Measurements from ENCODE around the gene MACROD1.
A peak's percentile ranks its signal among the peaks of the same experiment; 100 is the strongest.

The MACROD1 gene

GRCh38 chr11:64092761-64093136, 73.2 kb downstream of the MACROD1 start:
- no peak for DNase-seq (ENCODE audit: low spot score)

- DNase-seq (ENCODE audit: low spot score) = no peak
Measured at GRCh38 chr11:64092111-64092760, 73.7 kb downstream of the MACROD1 start.

GRCh38 chr11:64090806-64091516, 75.0 kb downstream of the MACROD1 start:
- DNase-seq (ENCODE audit: low spot score) = peak; percentile 63

- no peak for DNase-seq (ENCODE audit: low spot score)
Measured at GRCh38 chr11:64089915-64090805, 75.8 kb downstream of the MACROD1 start.

GRCh38 chr11:64089493-64089892, 76.4 kb downstream of the MACROD1 start:
- DNase-seq (ENCODE audit: low spot score) = no peak

GRCh38 chr11:64089027-64089360, 76.9 kb downstream of the MACROD1 start:
- no peak for DNase-seq (ENCODE audit: low spot score)

- no peak for DNase-seq (ENCODE audit: low spot score)
Measured at GRCh38 chr11:64088162-64089026, 77.5 kb downstream of the MACROD1 start.

- peak; percentile 57 for DNase-seq (ENCODE audit: low spot score)
Measured at GRCh38 chr11:64086258-64087123, 79.4 kb downstream of the MACROD1 start.

GRCh38 chr11:64085906-64086257, 80.0 kb downstream of the MACROD1 start:
- no peak for DNase-seq (ENCODE audit: low spot score)

GRCh38 chr11:64084951-64085710, 80.8 kb downstream of the MACROD1 start:
- DNase-seq (ENCODE audit: low spot score) = no peak

GRCh38 chr11:64084146-64084950, 81.6 kb downstream of the MACROD1 start:
- DNase-seq (ENCODE audit: low spot score) = no peak

- no peak for DNase-seq (ENCODE audit: low spot score)
Measured at GRCh38 chr11:64083398-64084080, 82.4 kb downstream of the MACROD1 start.

- no peak for DNase-seq (ENCODE audit: low spot score)
Measured at GRCh38 chr11:64081745-64082442, 84.0 kb downstream of the MACROD1 start.

- no peak for DNase-seq (ENCODE audit: low spot score)
Measured at GRCh38 chr11:64080390-64080789, 85.5 kb downstream of the MACROD1 start.

GRCh38 chr11:64078905-64079304, 87.0 kb downstream of the MACROD1 start:
- no peak for DNase-seq (ENCODE audit: low spot score)

- no peak for DNase-seq (ENCODE audit: low spot score)
Measured at GRCh38 chr11:64078284-64078683, 87.6 kb downstream of the MACROD1 start.

- no peak for DNase-seq (ENCODE audit: low spot score)
Measured at GRCh38 chr11:64077607-64078006, 88.3 kb downstream of the MACROD1 start.

GRCh38 chr11:64076758-64077157, 89.2 kb downstream of the MACROD1 start:
- no peak for DNase-seq (ENCODE audit: low spot score)

All from GM03348 (cell line).